ENCODE data around the gene JMJD4. TPM values are rescaled to one million over a fixed set of nuclear protein-coding genes. Genes with fewer than 3 reads are reported as not detected.

Gene JMJD4
- total RNA-seq, 1 experiment from 2014 or later: 14.3 TPM

GRCh38 chr1:227731696-227732585 is 3.2 kb downstream of the JMJD4 start:
- Histone ChIP-seq H4K20me1 (ENCODE audit: insufficient read depth) (no peaks in the 10 kb centered on the region), H3K27me3 (ENCODE audit: insufficient read depth, low read length) (no peaks in the 10 kb centered on the region), H3K79me2 (ENCODE audit: insufficient read depth, low read length) (peaks cover 44% of the 10 kb centered on the region), H2AFZ (ENCODE audit: low read depth, low read length, poor library complexity, severe bottlenecking) (no peak overlapping the region), H3K4me1 (ENCODE audit: control insufficient read depth in 1 of 2, insufficient read depth in 2 of 2, low read length in 2 of 2) (peaks cover 18 to 51% of the 10 kb centered on the region in 2 experiments), H3K9ac (ENCODE audit: low read length) (no peak overlapping the region), H3K4me2 (ENCODE audit: low read length) (no peak overlapping the region), H3K9me2 (ENCODE audit: insufficient read depth) (no peaks in the 10 kb centered on the region), H3K36me3 (ENCODE audit: control insufficient read depth in 1 of 2, insufficient read depth in 2 of 2, low read length in 2 of 2) (peaks cover 3 to 16% of the 10 kb centered on the region in 2 experiments; a peak in 3 of 4 replicates), H3K4me3 (replicated peaks in 1 of 2; ENCODE audit: low read depth in 1 of 2, low read length in 2 of 2) (no peak overlapping the region), H3K27ac (ENCODE audit: low read depth, low read length) (no peak overlapping the region; the same call in 1 of the 2 replicates), H3K9me3 (ENCODE audit: control insufficient read depth in 1 of 2, insufficient read depth in 1 of 2, low read depth in 1 of 2, low read length in 2 of 2) (no peaks in the 10 kb centered on the region)
- BruUV-seq (replicated peaks): no TSS peak
- ChIA-PET CTCF (no interaction called here), RAD21 (ENCODE audit: low non-redundant PET in 1 of 2, low total read pairs in 2 of 2, uncharacterized antibody in 2 of 2, unreplicated experiment in 2 of 2) (no interaction called here), POLR2A (no interaction called here)
- ATAC-seq (no peak), DNase-seq (ENCODE audit: low read depth, low spot score) (no peak)
- TF ChIP-seq ELF1 (IDR thresholded peaks at IDR 0.05; ENCODE audit: borderline replicate concordance, low read depth): no peak
- no peak for TF ChIP-seq ZFX (IDR thresholded peaks at IDR 0.05)
- TF ChIP-seq REST (IDR thresholded peaks at IDR 0.05; ENCODE audit: low read depth): no peak
- no peak for TF ChIP-seq ATF3 (IDR thresholded peaks at IDR 0.05)
- TF ChIP-seq FOSL1 (IDR thresholded peaks at IDR 0.05; ENCODE audit: low read depth): no peak
- no peak for TF ChIP-seq RAD21 (IDR thresholded peaks at IDR 0.05; ENCODE audit: low read depth)
- no peak for TF ChIP-seq SRF (IDR thresholded peaks at IDR 0.05; ENCODE audit: low read depth)
- no peak for TF ChIP-seq CBX3 (IDR thresholded peaks at IDR 0.05; ENCODE audit: low read depth)
- TF ChIP-seq SIN3A (IDR thresholded peaks at IDR 0.05; ENCODE audit: low read depth): no peak
- intact Hi-C loops (cut with micrococcal nuclease): no loop called here
